ENCODE results near the gene TOMM40. TPM values are rescaled to one million over a fixed set of nuclear protein-coding genes. Genes with fewer than 3 reads are reported as not detected.

TOMM40 gene
- total RNA-seq, 2 donors from 2014 or later: 19.7 to 34.3 TPM

DNA sequence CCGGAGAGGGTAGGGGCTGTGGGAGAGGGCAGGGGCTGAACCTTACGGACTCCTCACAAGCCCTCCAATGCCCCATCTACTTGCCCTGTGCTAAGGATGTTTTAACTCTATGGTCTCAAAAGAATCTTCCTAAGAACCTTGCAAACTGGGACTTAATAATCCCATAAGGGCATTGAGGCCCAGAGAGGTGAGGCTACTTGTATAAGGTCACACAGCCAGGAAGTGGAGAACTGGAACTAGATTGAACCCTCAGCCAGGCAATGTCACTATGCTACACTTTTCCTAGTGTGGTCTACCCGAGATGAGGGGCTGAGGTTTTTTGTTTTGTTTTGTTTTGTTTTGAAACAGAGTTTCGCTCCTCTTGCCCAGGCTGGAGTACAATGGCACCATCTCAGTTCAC is 40.5 kb downstream of the TOMM40 start:
- 84 to 88% methylated on average over 4 of the region's 4 CpGs for WGBS, 2 donors
- H3K27me3 ChIP-seq: no peaks in the 10 kb centered on the region
- TF ChIP-seq, protein P1, sequence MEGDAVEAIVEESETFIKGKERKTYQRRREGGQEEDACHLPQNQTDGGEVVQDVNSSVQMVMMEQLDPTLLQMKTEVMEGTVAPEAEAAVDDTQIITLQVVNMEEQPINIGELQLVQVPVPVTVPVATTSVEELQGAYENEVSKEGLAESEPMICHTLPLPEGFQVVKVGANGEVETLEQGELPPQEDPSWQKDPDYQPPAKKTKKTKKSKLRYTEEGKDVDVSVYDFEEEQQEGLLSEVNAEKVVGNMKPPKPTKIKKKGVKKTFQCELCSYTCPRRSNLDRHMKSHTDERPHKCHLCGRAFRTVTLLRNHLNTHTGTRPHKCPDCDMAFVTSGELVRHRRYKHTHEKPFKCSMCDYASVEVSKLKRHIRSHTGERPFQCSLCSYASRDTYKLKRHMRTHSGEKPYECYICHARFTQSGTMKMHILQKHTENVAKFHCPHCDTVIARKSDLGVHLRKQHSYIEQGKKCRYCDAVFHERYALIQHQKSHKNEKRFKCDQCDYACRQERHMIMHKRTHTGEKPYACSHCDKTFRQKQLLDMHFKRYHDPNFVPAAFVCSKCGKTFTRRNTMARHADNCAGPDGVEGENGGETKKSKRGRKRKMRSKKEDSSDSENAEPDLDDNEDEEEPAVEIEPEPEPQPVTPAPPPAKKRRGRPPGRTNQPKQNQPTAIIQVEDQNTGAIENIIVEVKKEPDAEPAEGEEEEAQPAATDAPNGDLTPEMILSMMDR (IDR thresholded peaks at IDR 0.05): no peak
- TF ChIP-seq POLR2A (IDR thresholded peaks at IDR 0.05): no peak
- H3K9me3 ChIP-seq: no peaks in the 10 kb centered on the region
- H3K4me1 ChIP-seq: peaks cover 26% of the 10 kb centered on the region
- no peak for DNase-seq
- intact Hi-C loops (cut with DNase I): no loop called here
- H3K27ac ChIP-seq: no peak overlapping the region
- ATAC-seq: no peak
- no peaks in the 10 kb centered on the region for H3K36me3 ChIP-seq (replicated peaks in 1 of 2; ENCODE audit: insufficient read depth in 1 of 2, low read depth in 2 of 2)
- no peak overlapping the region for H3K4me3 ChIP-seq

DNA sequence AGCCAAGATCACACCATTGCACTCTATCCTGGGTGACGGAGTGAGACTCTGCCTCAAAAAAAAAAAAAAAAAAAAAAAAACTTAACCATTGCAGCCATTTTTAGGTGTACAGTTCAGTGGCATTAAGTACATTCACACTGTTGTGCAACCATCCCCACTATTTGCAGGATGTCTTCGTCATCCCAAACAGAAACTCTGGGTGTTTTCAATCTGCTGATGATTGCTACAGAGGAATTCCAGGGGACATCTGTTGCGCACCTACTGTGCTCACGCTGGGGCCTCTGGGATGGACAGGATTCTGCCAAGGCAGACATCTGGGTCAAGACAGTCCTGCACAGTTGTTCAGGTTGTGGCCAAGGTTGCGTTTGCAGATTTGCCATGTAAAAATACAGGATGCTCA is 48.6 kb downstream of the TOMM40 start:
- WGBS, 2 donors: 64 to 85% methylated on average over 5 of the region's 5 CpGs
- H3K9me3 ChIP-seq: no peaks in the 10 kb centered on the region
- no peak overlapping the region for H3K4me3 ChIP-seq
- TF ChIP-seq, protein P1 (IDR thresholded peaks at IDR 0.05): no peak
- no peak for TF ChIP-seq POLR2A (IDR thresholded peaks at IDR 0.05)
- intact Hi-C loops (cut with DNase I): loop anchor here (5.0 kb wide), 1 partner anchor 32 kb away; the partner anchor contains the start of gene APOE
- no peak overlapping the region for H3K27ac ChIP-seq
- peaks cover 13% of the 10 kb centered on the region for H3K4me1 ChIP-seq
- no peaks in the 10 kb centered on the region for H3K36me3 ChIP-seq (replicated peaks in 1 of 2; ENCODE audit: insufficient read depth in 1 of 2, low read depth in 2 of 2)
- ATAC-seq (no peak), DNase-seq (no peak)
- no peaks in the 10 kb centered on the region for H3K27me3 ChIP-seq

DNA sequence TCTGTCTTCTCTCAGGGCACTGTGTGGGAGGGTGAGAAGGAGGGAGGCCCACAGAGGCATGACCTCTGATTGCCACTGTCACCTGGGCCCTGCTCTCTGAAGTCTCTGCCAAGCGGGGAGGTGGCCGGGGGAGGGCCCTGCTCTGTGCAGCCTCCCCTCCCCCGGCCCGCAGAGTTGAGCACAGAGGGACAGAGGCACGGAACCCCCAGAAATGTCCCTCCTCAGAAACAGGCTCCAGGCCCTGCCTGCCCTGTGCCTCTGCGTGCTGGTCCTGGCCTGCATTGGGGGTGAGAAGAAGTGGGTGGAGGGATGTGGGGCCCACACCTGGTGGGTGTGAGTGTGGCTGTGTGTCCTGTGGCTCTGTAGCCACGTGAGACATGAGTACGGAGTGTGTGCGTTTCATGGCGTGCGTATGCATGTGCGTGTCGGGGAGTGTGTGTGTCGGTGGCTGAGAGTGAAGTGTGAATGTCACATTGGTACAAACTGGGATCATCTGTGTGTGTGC is 51.1 kb downstream of the TOMM40 start, which contains the start of gene APOC4:
TSS of gene APOC4 (plus strand) at position 171 of the 505 bp plus-strand sequence. CDS start at position 212, 41 bp downstream.
- Histone ChIP-seq H3K27ac (no peak within 1 kb of the TSS), H3K36me3 (replicated peaks in 1 of 2; ENCODE audit: insufficient read depth in 1 of 2, low read depth in 2 of 2) (no peaks in the 10 kb centered on the region), H3K27me3 (no peaks in the 10 kb centered on the region), H3K9me3 (no peaks in the 10 kb centered on the region), H3K4me1 (no peaks in the 10 kb centered on the region), H3K4me3 (no peak within 1 kb of the TSS)
- WGBS, 2 donors: 80 to 84% methylated on average over 13 of the region's 14 CpGs
- intact Hi-C loops (cut with DNase I): loop anchor here (5.0 kb wide), 1 partner anchor 35 kb away; the partner anchor contains the start of gene APOE
- DNase-seq (no peak), ATAC-seq (no peak)
- TF ChIP-seq, protein P1 (IDR thresholded peaks at IDR 0.05): no peak

DNA sequence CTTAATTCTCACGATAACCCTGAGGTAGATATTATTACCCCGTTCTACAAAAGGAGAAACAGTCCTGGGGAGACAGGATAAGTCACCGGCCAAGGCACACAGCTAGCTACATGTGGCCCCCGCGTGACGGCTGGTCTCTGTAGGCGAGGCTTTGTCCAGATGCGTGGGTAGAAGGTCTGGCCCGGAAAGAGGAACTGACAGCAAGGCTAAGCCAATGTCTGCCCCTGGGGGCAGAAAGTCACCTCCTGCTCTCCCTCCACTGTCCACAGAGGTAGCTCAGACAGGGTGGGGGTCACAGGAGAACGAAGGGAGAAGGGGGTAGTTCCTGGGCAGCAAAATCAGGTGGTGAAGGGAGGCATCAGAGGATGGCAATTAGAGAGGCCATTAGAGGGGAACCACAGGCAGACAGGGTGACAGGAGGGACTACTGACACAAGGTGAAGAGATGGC is 52.8 kb downstream of the TOMM40 start:
- H3K4me3 ChIP-seq: no peak overlapping the region
- H3K27ac ChIP-seq: no peak overlapping the region
- ATAC-seq (no peak), DNase-seq (peak in 2 of 4 donors; percentile 21 to 75)
- H3K27me3 ChIP-seq: no peaks in the 10 kb centered on the region
- no peaks in the 10 kb centered on the region for H3K9me3 ChIP-seq
- no peaks in the 10 kb centered on the region for H3K36me3 ChIP-seq (replicated peaks in 1 of 2; ENCODE audit: insufficient read depth in 1 of 2, low read depth in 2 of 2)
- intact Hi-C loops (cut with DNase I): loop anchor here (5.0 kb wide), 1 partner anchor 37 kb away; the partner anchor contains the start of gene APOE
- TF ChIP-seq, protein P1 (IDR thresholded peaks at IDR 0.05): no peak
- no peak for TF ChIP-seq POLR2A (IDR thresholded peaks at IDR 0.05)
- H3K4me1 ChIP-seq: no peaks in the 10 kb centered on the region
- whole genome bisulfite sequencing, 2 donors: 55 to 66% methylated on average over 10 of the region's 10 CpGs

DNA sequence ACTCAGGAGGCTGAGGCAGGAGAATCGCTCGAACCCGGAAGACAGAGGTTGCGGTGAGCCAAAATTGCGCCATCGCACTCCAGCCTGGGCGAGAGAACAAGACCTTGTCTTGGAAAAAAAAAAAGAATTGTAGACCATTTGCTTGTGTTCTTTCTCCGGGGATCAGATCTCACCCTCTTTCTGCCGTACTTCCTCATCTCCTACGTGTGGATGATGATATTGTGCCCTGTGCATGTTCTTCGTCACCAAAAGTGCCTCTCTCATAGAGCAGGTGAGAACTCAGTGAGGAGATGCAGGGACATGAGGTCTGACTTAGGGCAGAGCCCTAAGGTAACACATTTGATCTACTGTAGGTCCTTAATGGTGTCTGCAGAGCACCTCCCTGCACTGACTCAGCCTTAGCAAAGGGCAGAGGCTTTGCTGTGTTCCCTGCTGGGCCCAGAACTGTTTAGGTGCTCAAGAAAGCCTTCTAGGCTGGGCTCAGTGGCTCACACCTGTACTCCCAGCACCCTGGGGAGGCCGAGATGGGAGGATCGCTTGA is 56.1 kb downstream of the TOMM40 start:
- WGBS, 2 donors: 87 to 92% methylated on average over 11 to 13 of the region's 13 CpGs
- Histone ChIP-seq H3K27ac (no peak overlapping the region), H3K4me1 (peaks cover 20% of the 10 kb centered on the region), H3K27me3 (no peaks in the 10 kb centered on the region), H3K36me3 (replicated peaks in 1 of 2; ENCODE audit: insufficient read depth in 1 of 2, low read depth in 2 of 2) (no peaks in the 10 kb centered on the region), H3K9me3 (no peaks in the 10 kb centered on the region), H3K4me3 (no peak overlapping the region)
- no peak for DNase-seq
- TF ChIP-seq, protein P1 (IDR thresholded peaks at IDR 0.05): no peak
- no peak for TF ChIP-seq POLR2A (IDR thresholded peaks at IDR 0.05)
- ATAC-seq: no peak
- intact Hi-C loops (cut with DNase I): no loop called here

Measured in body of pancreas (tissue), 4 donors.